HG03460 (cell line): ENCODE results near the gene KCNA10.

Experiments used
- ATAC-seq: cut with Tn5 transposase; IDR thresholded peaks from one replicate; pipeline ENCODE4 v1.9.1; 2021; ENCODE audit not compliant: unreplicated experiment

Gene KCNA10

GRCh38 chr1:110478886-110479285, 40.1 kb downstream of the KCNA10 start:
- ATAC-seq, result no peak

GRCh38 chr1:110477967-110478640, 40.9 kb downstream of the KCNA10 start:
- ATAC-seq, result no peak

DNA sequence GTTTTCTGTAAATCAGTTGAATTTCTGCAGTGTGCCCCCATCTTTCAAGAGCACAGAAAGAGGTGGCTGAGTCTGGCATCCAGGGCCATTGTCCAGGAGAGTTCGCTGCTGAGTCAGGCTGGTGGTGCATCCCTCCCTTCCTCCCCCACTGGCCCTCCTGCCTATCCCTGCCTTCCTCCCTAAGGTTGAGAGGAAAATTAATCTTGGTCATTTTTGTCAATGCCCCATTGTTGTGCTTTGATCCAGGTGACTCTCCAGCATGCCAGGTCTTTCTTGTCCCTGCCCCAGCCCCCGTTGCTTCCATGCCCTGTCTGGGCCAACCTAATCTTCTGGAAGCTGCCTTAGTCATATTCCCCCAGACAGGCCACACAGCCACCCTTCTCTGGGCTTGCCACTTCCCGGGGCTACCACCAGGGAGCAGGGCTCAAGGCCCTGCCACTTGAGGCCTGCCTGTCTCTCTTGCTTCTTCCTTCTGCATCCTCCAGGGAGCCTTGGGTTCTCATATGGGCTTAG, 41.5 kb downstream of the KCNA10 start:
- no peak for ATAC-seq

- no peak for ATAC-seq
These were observed 41.9 kb downstream of the KCNA10 start for GRCh38 chr1:110477041-110477440.

DNA sequence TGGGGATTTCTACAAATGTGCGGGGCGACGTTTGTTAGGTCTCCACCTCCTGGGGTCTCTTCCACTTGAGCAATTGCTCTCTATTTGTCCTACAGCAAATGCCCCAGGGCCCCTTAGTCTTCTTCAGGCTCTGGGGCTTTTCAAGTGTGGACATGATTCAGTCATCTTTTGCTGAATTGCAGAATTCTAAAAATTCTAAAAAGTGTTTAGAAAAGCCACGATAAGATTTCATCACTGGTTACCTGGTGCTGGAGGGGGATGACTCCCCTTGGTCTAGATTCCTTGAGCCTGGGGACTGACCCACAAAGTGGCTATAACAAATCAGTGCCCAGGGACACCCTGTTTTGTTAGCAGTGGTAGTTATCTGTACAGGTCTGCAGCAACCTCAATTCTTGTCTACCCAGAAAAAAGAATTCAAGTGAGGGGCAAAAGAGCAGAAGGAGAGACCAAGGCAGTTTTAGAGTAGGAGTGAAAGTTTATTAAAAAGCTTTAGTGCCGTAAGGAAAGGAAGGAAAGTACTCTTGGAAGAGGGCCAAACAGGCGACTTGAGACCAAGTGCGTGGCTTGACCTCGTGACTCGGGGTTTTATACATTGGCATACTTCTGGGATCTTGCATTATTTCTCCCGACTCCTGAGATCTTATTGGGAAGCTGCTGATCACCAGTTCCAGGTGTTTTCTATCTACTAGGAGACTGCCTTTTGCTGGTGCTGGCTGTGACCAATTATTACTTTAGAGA, 42.8 kb downstream of the KCNA10 start:
- no peak for ATAC-seq

- ATAC-seq, result no peak
These were observed 43.5 kb downstream of the KCNA10 start for GRCh38 chr1:110475362-110476027.

DNA sequence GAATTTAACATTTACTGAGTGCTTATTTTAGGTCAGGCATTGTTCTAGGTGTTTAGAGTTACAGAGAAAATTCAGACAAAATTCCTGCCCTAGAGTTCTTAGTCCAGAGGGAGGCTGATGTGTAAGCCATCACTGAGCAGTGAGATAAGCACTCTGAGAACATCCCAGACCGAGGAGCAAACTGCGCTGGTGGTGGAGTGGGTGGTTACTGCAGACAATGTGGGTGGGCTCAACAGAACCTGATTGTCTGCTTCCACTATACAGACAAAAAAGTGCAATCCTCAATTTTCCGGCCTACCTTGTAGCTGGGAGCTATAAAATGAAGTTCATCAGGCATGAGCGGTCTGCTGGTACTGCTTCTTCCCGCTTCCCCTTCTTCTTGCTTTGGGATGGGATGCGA, 44.5 kb downstream of the KCNA10 start:
- ATAC-seq, result no peak

GRCh38 chr1:110472546-110472945, 46.4 kb downstream of the KCNA10 start:
- no peak for ATAC-seq

DNA sequence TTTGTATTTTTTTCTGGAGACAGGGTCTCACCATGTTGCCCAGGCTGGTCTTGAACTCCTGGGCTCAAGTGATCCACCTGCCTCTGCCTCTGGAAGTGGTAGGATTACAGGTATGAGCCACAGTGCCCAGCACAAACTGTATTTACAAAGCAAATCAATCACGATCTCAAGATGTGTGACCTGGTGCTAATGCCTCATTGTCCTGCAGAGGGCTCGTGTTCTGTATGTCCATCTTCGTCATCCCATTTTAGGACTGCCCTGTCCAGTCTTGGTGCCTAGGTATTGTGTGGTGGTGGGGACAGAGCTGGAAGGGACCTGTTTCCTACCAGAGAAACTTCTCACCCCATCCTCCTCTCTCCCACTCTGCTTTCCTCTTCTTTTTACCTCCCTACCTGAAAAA, 47.8 kb downstream of the KCNA10 start:
- ATAC-seq, result no peak
